GM21447 (cell line): ENCODE data around the gene SIPA1L3.
A peak's percentile ranks its signal among the peaks of the same experiment; 100 is the strongest.
"Not testable (repeated sequence)": the region's sequence is repeated elsewhere in the genome, so short reads cannot be mapped to it uniquely, and the experiment has no call there.

Source experiments
- ATAC-seq: cut with Tn5 transposase; IDR thresholded peaks from one replicate; pipeline ENCODE4 v1.9.1; 2021; ENCODE audit not compliant: unreplicated experiment

The SIPA1L3 gene

GRCh38 chr19:38061294-38061693 lies 154.3 kb downstream of the SIPA1L3 start:
- ATAC-seq, result no peak

DNA sequence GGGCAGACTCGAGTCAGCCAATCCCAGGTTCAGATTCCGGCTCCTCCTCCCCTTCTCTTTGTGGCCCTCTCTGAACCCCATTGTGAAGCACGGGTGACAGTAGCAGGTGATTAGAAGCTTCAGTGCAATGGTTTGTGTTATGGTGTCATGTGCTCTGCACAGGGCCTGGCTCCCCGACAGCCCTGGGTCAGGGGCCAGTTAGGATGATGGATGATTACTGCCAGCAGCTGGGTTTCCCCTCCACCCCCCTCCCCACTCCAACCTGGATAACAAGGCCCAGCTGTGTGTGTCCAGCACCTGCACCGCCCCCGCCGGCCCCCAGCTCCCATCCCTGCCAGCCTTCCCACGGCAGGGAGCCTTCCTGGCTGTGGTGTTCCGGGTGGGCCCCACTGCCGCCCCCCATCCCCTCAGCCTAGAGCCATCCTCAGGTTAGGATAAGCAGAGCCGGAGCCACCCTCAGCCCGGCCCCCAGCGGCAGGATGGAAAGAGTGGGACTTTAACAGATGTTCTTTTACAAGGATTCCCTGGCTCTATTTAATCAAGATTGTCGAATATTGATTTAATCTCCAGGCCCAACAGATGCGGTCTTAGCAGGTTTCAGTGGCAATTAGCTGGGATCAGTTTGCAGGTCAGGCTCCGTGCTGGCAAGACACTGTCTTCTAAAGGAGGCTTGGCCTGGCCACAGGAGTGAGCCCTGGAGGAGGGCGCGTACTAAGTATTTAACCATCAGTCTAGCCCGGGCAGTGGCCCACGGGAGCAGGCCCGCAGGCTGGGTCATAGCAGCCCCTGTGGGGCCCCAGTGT lies 156.2 kb downstream of the SIPA1L3 start:
- no peak for ATAC-seq

- ATAC-seq, result no peak
Measured at GRCh38 chr19:38063928-38064327, 156.9 kb downstream of the SIPA1L3 start.

- ATAC-seq, result no peak
Measured at GRCh38 chr19:38064661-38065425, 157.8 kb downstream of the SIPA1L3 start.

DNA sequence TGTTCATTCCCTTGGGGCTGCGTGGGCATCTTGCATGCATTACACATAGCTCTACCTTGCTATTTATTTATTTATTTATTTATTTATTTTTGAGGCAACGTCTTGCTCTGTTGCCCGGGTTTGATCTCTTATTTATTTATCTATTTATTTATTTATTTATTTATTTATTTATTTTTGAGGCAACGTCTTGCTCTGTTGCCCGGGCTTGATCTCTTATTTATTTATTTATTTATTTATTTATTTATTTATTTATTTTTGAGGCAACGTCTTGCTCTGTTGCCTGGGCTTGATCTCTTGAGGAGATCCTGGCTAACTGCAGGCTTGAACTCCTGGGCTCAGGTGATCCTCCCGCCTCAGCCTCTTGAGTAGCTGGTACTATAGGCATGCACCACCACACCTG lies 158.8 kb downstream of the SIPA1L3 start:
- not testable (repeated sequence) for ATAC-seq

GRCh38 chr19:38068826-38069225 lies 161.8 kb downstream of the SIPA1L3 start:
- ATAC-seq, result no peak

GRCh38 chr19:38070573-38070972 lies 163.6 kb downstream of the SIPA1L3 start:
- ATAC-seq, result no peak

GRCh38 chr19:38071054-38071453 lies 164.0 kb downstream of the SIPA1L3 start:
- ATAC-seq, result not testable (repeated sequence)

GRCh38 chr19:38071647-38072046 lies 164.6 kb downstream of the SIPA1L3 start:
- ATAC-seq, result no peak

- ATAC-seq, result no peak
Measured at GRCh38 chr19:38072776-38073750, 166.1 kb downstream of the SIPA1L3 start.

- no peak for ATAC-seq
Measured at GRCh38 chr19:38073841-38074685, 167.1 kb downstream of the SIPA1L3 start.

- ATAC-seq, result no peak
Measured at GRCh38 chr19:38076337-38076736, 169.3 kb downstream of the SIPA1L3 start.

GRCh38 chr19:38078302-38078930 lies 171.4 kb downstream of the SIPA1L3 start:
- no peak for ATAC-seq

DNA sequence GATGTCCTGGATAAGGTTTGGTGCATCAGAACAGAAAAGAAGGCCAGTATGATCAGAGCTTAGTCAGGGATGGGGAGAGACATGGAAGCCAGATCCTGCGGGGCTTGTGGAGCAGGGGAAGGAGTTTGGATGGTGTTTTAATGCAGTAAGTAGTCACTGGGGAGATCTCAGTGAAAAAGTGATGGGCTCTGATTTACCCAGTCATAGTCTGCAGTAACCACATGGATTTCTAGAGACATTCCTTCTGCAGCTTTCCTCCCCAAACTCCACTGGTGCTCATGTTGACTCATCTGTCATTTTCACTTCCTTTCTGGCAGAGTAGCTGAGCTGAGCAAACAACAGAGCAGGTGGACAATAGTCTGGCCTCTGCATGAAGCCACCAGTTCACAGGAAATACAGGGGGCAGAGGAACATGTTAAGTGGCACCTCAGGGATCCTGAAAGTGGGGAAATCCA lies 172.9 kb downstream of the SIPA1L3 start:
- peak; percentile 85 for ATAC-seq

GRCh38 chr19:38081547-38082255 lies 174.7 kb downstream of the SIPA1L3 start:
- no peak for ATAC-seq

- no peak for ATAC-seq
Measured at GRCh38 chr19:38082256-38083118, 175.5 kb downstream of the SIPA1L3 start.

DNA sequence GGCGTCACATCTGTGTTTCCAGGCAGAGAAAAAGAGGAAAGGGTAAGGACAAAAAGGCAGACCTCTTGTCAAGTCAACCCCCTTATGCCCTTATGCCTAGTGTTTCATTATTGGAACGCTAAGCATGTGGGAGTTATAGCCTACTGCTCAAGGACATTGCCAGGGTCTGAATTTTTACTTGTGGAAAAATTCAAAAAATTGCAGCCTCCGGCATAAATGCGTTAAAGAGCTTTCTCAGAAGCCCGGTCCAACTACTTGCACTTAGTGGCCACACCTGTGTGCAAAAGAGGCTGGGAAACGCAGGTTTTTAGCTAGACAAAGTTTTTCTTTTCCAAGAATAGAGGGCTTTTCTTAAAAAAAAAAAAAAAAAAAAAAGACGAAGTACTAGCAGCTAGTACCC lies 177.2 kb downstream of the SIPA1L3 start:
- no peak for ATAC-seq

DNA sequence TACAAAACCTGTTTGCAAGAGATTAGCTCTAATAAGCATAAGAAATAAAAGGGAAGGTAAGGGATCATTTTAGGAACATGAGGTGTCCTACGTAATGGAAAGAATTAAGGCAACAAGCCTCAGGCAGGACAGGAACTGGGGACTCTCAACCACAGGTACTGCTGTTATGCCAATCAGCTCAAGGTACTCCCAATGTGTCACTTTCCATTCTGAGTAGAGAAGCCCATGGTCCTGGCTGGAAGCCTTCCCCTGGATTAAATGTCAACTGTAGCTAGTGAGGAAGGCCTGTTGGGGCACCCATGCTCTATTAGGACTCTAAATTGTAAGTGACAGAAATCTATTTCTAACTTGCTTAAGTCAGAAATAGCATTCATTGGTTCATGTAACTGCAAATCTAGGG lies 182.4 kb downstream of the SIPA1L3 start:
- ATAC-seq, result no peak
